H7 (cell line): ENCODE results near the gene SETBP1. TPM values are rescaled to one million over a fixed set of nuclear protein-coding genes. Genes with fewer than 3 reads are reported as not detected.

Experiments
- DNase-seq: peaks from one replicate; pipeline ENCODE4 v3.0.0; 2012
- H3K27me3 ChIP-seq: 2 replicates; pipeline ENCODE4 v1.6.0; 2011; ENCODE audit warnings: mild to moderate bottlenecking, low read length; ENCODE audit not compliant: control insufficient read depth, insufficient read depth
- H3K36me3 ChIP-seq: replicated peaks from 2 replicates; pipeline ENCODE4 v1.5.1; 2011; ENCODE audit warnings: low read length; ENCODE audit not compliant: control insufficient read depth, insufficient read depth
- H3K4me3 ChIP-seq: 2 replicates; pipeline ENCODE4 v1.5.1; 2011; ENCODE audit warnings: low read depth, mild to moderate bottlenecking, control low read depth, low read length, moderate library complexity; ENCODE audit not compliant: insufficient read depth
- total RNA-seq: library from RNA; depleted of rRNA; stranded (reverse); fragments of >200 nt; shearing (Covaris generic); gene quantifications from 2 replicates; pipeline ENCODE4 v1.2.3, GENCODE V29; 2014

Gene SETBP1
- total RNA-seq, 1 experiment from 2014 or later = 1.8 TPM

DNA sequence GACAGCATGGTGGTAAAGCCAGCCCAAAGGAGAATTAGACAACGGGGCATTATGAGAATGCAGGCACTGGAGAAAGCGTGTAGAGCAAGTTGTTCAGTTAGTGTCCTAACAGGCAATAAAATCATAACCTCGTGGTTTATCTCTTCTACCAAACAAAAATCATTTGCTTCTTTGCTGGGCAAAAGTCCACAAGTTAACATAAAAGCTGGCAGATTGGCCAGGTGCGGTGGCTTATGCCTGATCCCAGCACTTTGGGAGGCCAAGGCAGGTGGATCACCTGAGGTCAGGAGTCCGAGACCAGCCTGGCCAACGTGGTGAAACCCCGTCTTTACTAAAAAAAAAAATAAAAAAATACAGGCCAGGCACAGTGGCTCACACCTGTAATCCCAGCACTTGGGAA is 364.1 kb downstream of the SETBP1 start:
- DNase-seq = no peak
- no peak overlapping the region for H3K4me3 ChIP-seq

DNA sequence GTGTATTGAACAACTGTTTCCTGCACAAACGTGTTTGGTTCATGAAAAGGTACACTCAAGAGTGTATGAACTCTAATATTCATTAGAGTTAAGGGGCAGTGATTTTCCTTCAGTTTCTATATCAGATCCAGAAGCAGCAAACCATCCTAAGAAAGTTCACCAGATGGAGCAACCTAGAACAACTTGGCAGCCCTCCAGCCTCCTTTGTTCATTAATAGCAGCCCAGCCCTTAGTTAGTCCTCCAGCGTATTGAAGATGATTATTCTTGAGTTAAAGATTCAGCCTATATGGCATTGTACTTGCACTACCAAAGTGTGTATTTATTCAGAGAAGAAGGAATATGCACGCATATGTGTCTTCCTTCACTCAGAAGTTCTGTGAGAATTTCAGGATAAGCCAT is 365.5 kb downstream of the SETBP1 start:
- no peaks in the 10 kb centered on the region for H3K27me3 ChIP-seq
- DNase-seq = no peak

More for the DNA sequence above, 364.1 kb downstream of the SETBP1 start:
- no peaks in the 10 kb centered on the region for H3K27me3 ChIP-seq
- no peaks in the 10 kb centered on the region for H3K36me3 ChIP-seq

DNA sequence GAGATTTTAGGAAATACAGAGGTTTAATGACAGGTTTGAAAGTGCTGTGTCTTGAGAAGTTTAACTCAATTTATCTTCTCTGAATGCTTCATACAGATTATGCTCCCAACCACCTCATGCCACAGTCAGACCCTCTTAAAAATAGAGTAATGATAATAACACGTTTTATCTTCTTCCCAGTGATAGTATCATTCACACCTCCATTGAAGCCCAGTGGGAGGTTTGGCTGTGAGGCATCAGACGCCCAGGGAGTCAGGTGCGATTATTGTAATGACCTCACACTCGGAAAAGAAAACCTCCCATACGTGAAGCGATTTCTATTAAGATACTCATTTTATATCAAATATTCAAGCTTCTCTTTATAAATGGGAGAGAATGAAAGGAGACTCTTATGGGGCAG is 366.3 kb downstream of the SETBP1 start:
- Histone ChIP-seq H3K36me3 (no peaks in the 10 kb centered on the region), H3K4me3 (no peak overlapping the region), H3K27me3 (no peaks in the 10 kb centered on the region)
- DNase-seq = no peak

More for the DNA sequence above, 365.5 kb downstream of the SETBP1 start:
- Histone ChIP-seq H3K36me3 (no peaks in the 10 kb centered on the region), H3K4me3 (no peak overlapping the region)

DNA sequence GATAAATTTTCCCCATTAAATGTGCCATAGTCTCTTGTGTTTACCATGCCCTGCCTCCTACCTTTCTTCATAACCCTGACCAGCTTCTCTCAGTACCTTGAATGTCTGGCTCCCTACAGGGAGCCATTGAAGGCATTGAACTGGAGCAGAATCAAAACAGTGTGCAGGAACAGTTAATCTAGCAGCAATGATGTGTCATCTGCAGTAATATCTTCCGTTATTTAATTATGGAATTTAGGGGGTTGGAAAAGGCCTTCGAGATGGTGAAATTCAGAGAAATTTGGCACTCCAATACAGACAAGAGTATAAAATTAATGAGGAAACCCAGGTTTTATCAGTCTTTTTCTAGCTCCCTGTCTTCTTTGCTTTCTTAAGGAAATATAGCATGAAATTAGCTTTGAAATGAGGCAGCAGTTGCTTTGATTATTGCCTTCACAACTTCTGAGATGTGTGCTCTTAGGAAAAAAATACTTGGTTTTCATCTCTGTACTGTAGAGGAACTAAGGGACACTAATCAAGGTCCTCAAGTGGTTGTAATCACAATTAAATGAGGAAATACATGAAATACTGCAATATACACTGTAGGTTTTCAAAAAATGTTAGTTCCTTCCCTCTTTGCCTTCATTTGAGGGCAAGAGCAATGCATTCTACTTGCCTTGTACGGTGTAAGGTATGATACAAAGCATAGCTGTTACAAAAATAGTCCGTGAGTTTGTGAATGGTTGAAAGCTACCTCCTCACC is 369.1 kb downstream of the SETBP1 start:
- DNase-seq = no peak
- H3K36me3 ChIP-seq = no peaks in the 10 kb centered on the region
- H3K27me3 ChIP-seq = no peaks in the 10 kb centered on the region
- H3K4me3 ChIP-seq = no peak overlapping the region

DNA sequence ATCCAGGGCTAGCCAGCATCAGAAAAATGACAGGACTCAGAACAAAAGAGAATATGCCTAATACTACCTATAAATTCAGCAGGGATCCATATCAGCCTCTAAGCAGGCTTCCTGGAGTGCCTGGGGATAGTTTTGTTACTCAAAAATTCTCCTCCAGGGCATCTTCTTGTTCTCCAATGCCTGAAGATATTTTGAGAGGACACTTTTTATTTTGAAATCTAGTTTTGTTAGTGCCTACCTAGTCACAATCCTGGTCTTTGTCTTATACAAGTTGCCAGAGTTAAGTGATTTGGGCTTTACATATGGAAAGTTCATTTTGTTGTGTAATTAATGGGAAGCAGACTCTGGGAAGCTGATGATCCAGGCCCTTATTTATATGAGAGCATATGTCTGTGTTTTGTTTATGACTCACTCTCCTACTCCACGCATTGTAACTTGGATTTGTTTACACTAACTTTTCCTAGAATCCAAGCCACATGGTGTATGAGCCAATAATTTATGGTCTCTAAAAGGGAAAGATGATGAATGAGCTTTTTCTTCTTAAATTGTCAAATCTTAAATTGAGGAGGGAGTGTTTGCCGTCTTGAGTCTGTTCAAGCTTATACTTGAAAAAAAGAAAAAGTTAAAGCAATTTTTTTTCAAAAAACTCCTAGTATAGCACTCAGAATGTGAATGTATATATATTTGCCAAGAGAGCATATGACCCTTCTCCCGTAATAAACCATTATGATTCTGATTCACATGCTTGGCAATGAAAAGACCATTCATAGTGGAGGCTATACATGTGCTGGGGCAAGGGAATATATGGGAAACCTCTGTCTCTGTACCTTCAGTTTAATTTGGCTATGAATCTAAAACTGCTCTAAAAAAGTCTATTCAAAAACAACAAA is 370.3 kb downstream of the SETBP1 start:
- Histone ChIP-seq H3K27me3 (no peaks in the 10 kb centered on the region), H3K36me3 (no peaks in the 10 kb centered on the region), H3K4me3 (no peak overlapping the region)
- no peak for DNase-seq

DNA sequence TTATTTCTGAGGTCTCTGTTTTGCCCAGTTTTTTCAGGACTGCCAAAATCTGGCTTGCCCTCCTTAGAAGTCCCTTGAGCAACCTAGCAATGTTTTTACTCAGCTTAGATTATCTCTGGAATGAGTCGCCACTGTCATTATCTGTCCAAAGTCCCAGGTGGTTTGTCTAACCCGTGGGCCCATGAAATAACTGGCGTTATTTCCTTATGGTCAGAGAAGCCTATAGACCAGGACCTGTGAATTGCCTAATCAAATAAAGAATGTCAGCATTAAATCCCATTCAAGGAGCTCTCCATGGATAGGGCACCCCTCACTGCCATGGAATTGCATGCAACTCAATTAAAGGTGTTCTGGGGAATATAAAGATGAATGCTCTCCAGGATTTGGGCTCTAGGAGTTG is 373.9 kb downstream of the SETBP1 start:
- DNase-seq = no peak
- Histone ChIP-seq H3K27me3 (no peaks in the 10 kb centered on the region), H3K36me3 (no peaks in the 10 kb centered on the region), H3K4me3 (no peak overlapping the region)

DNA sequence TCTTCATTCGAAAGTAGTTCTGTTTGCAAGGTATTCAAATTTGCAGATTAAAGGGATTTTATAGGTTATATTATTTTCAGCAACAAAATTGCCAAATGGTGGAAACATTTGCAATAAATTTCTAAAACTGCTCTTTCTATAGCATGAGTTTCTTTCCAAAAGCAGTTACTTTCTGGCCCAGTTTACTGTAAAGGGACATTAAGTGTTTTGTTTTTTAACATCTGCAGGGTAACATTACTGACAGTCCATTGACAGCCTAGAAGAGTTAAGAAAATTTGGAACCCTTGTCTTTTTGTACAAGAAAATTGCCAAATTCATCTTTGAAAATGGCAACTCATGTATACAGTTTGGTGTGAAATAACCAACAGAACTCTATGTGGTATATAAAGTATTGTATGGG is 375.1 kb downstream of the SETBP1 start:
- no peak for DNase-seq
- no peaks in the 10 kb centered on the region for H3K36me3 ChIP-seq
- H3K27me3 ChIP-seq = no peaks in the 10 kb centered on the region
- no peak overlapping the region for H3K4me3 ChIP-seq

DNA sequence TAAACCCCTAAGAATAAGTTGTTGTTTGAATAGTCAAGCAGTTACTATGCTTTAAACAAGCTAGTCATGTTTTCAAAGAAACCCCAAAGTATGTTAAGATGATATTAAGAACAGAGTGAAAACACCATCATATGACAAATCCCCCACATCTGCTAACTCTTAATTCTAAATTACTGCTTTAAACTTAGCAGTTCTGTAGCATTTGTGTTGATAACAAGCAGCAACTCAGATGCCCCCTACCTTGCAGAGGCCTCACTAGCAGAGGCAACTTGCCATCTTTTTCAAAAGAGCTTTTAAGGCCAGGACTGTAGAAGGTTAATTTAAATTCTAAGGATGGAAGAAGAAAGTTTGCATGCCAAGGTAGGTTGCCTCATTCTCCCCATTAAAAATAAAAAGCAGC is 376.2 kb downstream of the SETBP1 start:
- no peak overlapping the region for H3K4me3 ChIP-seq
- no peaks in the 10 kb centered on the region for H3K27me3 ChIP-seq
- DNase-seq = no peak
- H3K36me3 ChIP-seq = no peaks in the 10 kb centered on the region

DNA sequence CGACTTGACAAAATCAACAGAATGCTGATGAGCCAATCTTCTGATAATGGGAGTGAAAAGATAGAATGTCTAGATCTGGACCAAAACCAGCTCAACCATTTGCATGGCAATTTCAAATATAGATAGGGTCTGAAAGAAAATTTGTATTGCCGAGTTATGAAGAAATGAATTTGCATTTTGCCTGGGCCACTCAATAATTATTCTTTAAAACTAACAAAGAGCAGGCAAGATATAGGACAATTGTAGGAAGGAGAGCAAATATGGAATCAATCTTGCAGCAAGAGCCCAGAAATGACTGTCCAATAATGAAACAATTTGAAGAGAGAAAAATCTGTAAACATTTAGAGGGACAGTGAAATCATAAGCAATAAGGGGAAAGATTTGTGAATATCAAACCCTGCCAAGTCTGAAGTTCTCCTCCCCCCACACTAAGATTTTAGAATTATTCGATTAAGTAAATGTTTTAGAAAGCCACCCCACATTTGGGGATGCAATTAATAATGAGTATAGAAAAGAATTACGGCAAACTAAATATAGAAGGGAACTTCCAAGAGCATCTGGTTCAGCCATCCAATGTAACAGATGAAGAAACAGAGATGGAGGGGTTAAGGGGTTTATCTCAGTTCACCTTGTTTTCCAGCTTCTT is 377.4 kb downstream of the SETBP1 start:
- DNase-seq = no peak
- Histone ChIP-seq H3K36me3 (no peaks in the 10 kb centered on the region), H3K27me3 (no peaks in the 10 kb centered on the region), H3K4me3 (no peak overlapping the region)

DNA sequence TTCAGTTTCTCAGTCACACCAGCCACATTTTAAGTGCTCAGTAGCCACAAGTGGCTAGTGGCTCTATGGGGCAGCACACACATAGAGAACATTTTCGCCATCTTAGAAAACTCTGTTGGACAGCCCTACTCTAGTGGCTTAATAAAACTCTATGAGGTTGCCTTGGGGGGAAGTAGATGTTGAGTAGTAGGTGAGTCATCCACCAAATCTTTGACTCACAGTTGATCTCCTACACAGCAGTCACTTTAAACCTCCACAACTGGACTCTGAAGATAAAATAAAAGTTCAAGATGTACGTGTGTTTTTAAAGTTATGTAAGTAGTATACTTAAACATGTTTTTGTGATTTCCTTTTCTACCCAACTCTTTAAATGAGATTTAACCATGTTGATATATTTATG is 379.0 kb downstream of the SETBP1 start:
- Histone ChIP-seq H3K4me3 (no peak overlapping the region), H3K36me3 (no peaks in the 10 kb centered on the region), H3K27me3 (no peaks in the 10 kb centered on the region)
- DNase-seq = no peak

DNA sequence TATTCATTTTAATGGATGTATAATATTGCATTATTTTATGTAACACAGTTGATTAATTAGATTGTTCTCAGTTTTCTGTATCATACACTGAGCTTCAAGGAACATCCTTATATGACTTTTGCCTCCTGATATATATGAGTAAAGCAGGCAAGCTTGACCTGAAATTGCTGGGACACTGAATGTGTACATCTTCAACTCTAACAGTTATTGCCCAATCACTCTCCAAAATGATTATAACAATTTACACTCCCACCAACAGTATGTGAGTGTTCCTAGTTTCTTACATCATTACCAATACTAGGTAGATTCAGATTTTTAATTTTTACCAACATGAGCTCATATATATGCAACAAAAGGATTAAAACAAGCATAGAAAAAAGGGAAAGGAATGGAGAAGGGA is 379.4 kb downstream of the SETBP1 start:
- Histone ChIP-seq H3K36me3 (no peaks in the 10 kb centered on the region), H3K4me3 (no peak overlapping the region), H3K27me3 (no peaks in the 10 kb centered on the region)
- DNase-seq = no peak

DNA sequence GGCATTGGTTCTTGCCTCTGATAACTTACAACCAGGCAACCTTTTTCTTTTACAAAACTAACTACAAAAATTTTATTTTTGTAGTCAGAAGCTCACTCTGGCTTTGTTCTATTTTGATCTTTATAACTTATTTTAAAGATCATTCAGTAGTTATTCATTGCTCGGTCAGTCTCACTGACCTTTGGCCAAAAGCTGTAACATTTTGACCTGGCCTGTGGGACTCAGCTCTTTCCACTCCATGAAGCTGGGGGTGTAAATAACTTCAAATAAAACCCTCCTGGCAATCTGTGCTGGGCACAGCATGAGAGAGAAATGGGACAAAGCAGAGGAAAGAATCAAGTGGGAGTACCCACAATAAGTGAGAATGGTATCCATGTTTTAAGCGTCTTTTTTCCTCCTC is 380.7 kb downstream of the SETBP1 start:
- H3K36me3 ChIP-seq = no peaks in the 10 kb centered on the region
- DNase-seq = no peak
- no peaks in the 10 kb centered on the region for H3K27me3 ChIP-seq
- no peak overlapping the region for H3K4me3 ChIP-seq

DNA sequence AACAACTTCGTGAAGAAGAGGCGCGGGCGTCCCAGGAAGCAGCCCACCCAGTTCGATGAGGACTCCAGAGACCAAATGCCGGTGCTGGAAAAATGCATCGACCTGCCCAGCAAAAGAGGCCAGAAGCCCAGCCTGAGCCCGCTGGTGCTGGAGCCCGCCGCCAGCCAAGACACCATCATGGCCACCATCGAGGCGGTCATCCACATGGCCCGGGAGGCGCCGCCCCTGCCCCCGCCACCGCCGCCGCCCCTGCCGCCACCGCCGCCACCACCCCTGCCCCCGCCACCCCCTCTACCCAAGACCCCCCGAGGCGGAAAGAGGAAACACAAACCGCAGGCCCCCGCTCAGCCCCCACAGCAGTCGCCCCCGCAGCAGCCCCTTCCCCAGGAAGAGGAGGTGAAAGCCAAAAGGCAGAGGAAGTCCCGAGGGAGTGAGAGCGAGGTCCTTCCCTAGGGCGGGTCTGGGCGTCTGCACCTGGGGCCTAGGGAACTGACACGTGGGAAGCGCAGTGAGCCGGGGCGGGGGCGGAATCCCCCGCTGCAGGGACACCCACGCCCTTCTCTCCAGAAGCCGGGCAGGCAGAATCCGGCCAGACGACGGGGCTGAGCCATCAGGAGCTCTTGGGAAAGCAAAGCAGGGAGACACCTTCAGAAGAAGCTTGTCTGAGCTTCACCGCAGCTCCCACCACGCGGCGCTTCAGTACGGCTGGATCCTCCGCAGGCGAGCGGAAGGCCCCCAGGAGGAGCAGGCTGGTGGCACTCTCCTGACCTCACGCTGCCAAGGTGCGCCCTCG is 382.8 kb downstream of the SETBP1 start:
- peak overlapping the region; percentile 14; the same call in 1 of the 2 replicates for H3K4me3 ChIP-seq
- no peaks in the 10 kb centered on the region for H3K36me3 ChIP-seq
- peak; percentile 36 for DNase-seq
- no peaks in the 10 kb centered on the region for H3K27me3 ChIP-seq

DNA sequence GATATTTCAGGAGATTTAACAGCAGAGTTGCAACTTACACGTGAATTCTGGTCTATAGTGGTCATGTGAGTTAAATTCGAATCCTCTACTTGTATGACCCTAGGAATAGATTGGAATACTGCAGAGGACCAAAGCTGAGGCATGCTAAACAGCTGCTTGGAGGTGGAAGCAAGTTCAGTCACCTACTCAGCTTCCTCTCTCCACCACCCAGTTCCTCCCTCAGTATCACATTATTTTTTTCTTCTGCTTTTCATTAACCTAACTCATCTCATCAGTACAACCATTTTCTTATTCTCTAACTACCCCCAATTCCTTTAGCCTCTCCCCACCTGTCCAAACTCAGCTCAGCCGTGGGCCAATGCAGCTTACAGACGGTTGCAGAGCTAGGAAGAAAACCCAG is 385.5 kb downstream of the SETBP1 start:
- H3K4me3 ChIP-seq = no peak overlapping the region
- H3K27me3 ChIP-seq = no peaks in the 10 kb centered on the region
- H3K36me3 ChIP-seq = no peaks in the 10 kb centered on the region
- no peak for DNase-seq
